ENCODE results near the gene RABL2B.

- TF ChIP-seq CTCF (conservative IDR thresholded peaks at IDR 0.05; ENCODE audit: low read depth in 2 of 2) (no peak), POLR2AphosphoS5 (IDR thresholded peaks at IDR 0.05; ENCODE audit: low read depth) (no peak), EZH2 (IDR thresholded peaks at IDR 0.05; ENCODE audit: low read depth, unreplicated experiment) (no peak), REST (IDR thresholded peaks at IDR 0.05; ENCODE audit: unreplicated experiment) (no peak), CREB1 (CRISPR knock-in tag; IDR thresholded peaks at IDR 0.05; ENCODE audit: low read depth) (no peak), ETS1 (IDR thresholded peaks at IDR 0.05) (no peak)
Measured at GRCh38 chr22:50734343-50734771, 49.1 kb downstream of the RABL2B start.

All from GM23338 (cell line).